GM10266 (cell line): Measurements from ENCODE around the gene TSSK3.

Experiments used
- DNase-seq: peaks from one replicate; pipeline ENCODE4 v3.0.0; 2012; ENCODE audit errors: extremely low spot score
- CTCF ChIP-seq: IDR thresholded peaks from 2 replicates; pipeline ENCODE4 v1.5.1; 2012; ENCODE audit warnings: mild to moderate bottlenecking, low read depth; ENCODE audit not compliant: control insufficient read depth, insufficient read depth; ENCODE audit errors: missing control alignments

Gene TSSK3

GRCh38 chr1:32335790-32336590 is 26.3 kb upstream of the TSSK3 start, which contains the start of gene MARCKSL1:
Gene MARCKSL1 (minus strand): TSS chr1:32336233. CDS start chr1:32336033, 200 bp downstream.
- peak; percentile 87 for DNase-seq
- TF ChIP-seq CTCF: no peak

- no peak for DNase-seq
- TF ChIP-seq CTCF: no peak
These were observed 25.8 kb upstream of the TSSK3 start for GRCh38 chr1:32336591-32336932.

- TF ChIP-seq CTCF: no peak
- peak; percentile 86 for DNase-seq
These were observed 25.2 kb upstream of the TSSK3 start for GRCh38 chr1:32336963-32337675.

GRCh38 chr1:32337855-32338636 is 24.3 kb upstream of the TSSK3 start:
- no peak for DNase-seq
- no peak for TF ChIP-seq CTCF

GRCh38 chr1:32338637-32339145 is 23.6 kb upstream of the TSSK3 start:
- no peak for DNase-seq
- no peak for TF ChIP-seq CTCF

- DNase-seq: peak; percentile 67
- TF ChIP-seq CTCF: no peak
These were observed 22.9 kb upstream of the TSSK3 start for GRCh38 chr1:32339363-32339978.
